Common myeloid progenitor, CD34-positive (primary cell): Measurements from ENCODE around the gene TYRP1.

Experiments
- CTCF ChIA-PET: fragments of 350-600 bp; sonication (Branson Sonifier 250); formaldehyde crosslinking; loops from one replicate; lab custom pipeline; 2021; ENCODE audit warnings: antibody characterized with exemption; lab: Charles Lee
- POLR2A ChIA-PET: fragments of 350-600 bp; sonication (Branson Sonifier 250); formaldehyde crosslinking; loops from one replicate; lab custom pipeline; 2021; ENCODE audit warnings: antibody characterized with exemption; lab: Charles Lee
- DNase-seq, 3 donors: peaks; one replicate each; pipeline versions ENCODE4 v3.0.0 to v3.0.0-alpha.2; 2013
- H3K27ac ChIP-seq, 2 experiments: 1 replicate in 1 of 2; 2 replicates in 1 of 2; pipeline ENCODE4 v1.7.0; 2013; ENCODE audit warnings: inconsistent platforms in 2 of 2, low read length in 2 of 2, mild to moderate bottlenecking in 2 of 2, low read depth in 1 of 2, moderate library complexity in 1 of 2; ENCODE audit not compliant: severe bottlenecking in 2 of 2, insufficient read depth in 1 of 2, poor library complexity in 1 of 2
- H3K27me3 ChIP-seq, 5 experiments: replicated peaks in 2 of 5; 1 replicate in 3 of 5; 2 replicates in 2 of 5; pipeline versions ENCODE4 v1.6.1 to v1.7.0; 2013; ENCODE audit warnings: low read length in 4 of 5, mild to moderate bottlenecking in 2 of 5, moderate library complexity in 2 of 5, inconsistent platforms in 1 of 5; ENCODE audit not compliant: insufficient read depth in 5 of 5, control insufficient read depth in 4 of 5
- H3K36me3 ChIP-seq, 4 experiments: 1 replicate in 2 of 4; 2 replicates in 2 of 4; pipeline versions ENCODE4 v1.6.1 to v1.7.0; 2013; ENCODE audit warnings: low read length in 3 of 4, control low read depth in 1 of 4, mild to moderate bottlenecking in 1 of 4; ENCODE audit not compliant: control insufficient read depth in 4 of 4, insufficient read depth in 4 of 4
- H3K4me1 ChIP-seq, 4 experiments: 1 replicate in 3 of 4; 2 replicates in 1 of 4; pipeline versions ENCODE4 v1.6.1 to v1.7.1; 2013; ENCODE audit warnings: low read length in 3 of 4, mild to moderate bottlenecking in 3 of 4, control low read depth in 1 of 4, inconsistent platforms in 1 of 4, moderate library complexity in 1 of 4; ENCODE audit not compliant: control insufficient read depth in 4 of 4, insufficient read depth in 4 of 4; ENCODE audit errors: control extremely low read depth in 1 of 4
- H3K4me3 ChIP-seq, 7 experiments: 1 replicate in 4 of 7; 2 replicates in 3 of 7; pipeline versions ENCODE4 v1.5.1 to v1.7.0; 2013; ENCODE audit warnings: mild to moderate bottlenecking in 7 of 7, low read length in 6 of 7, moderate library complexity in 6 of 7, inconsistent platforms in 2 of 7, low read depth in 2 of 7, control low read depth in 1 of 7; ENCODE audit not compliant: insufficient read depth in 4 of 7, control insufficient read depth in 1 of 7; ENCODE audit errors: extremely low read depth in 1 of 7
- H3K9me3 ChIP-seq, 5 experiments: 1 replicate in 4 of 5; 2 replicates in 1 of 5; pipeline versions ENCODE4 v1.6.1 to v1.7.1; 2013; ENCODE audit warnings: low read length in 4 of 5, mild to moderate bottlenecking in 2 of 5, inconsistent platforms in 1 of 5, low read depth in 1 of 5, moderate library complexity in 1 of 5; ENCODE audit not compliant: control insufficient read depth in 4 of 5, insufficient read depth in 2 of 5; ENCODE audit errors: control extremely low read depth in 1 of 5
- WGBS: methylation state at CpG from one replicate; pipeline ENCODE4 v1.1.5; 2013; ENCODE audit not compliant: insufficient coverage; 5-methylcytosine and 5-hydroxymethylcytosine counted together

TYRP1 gene

DNA sequence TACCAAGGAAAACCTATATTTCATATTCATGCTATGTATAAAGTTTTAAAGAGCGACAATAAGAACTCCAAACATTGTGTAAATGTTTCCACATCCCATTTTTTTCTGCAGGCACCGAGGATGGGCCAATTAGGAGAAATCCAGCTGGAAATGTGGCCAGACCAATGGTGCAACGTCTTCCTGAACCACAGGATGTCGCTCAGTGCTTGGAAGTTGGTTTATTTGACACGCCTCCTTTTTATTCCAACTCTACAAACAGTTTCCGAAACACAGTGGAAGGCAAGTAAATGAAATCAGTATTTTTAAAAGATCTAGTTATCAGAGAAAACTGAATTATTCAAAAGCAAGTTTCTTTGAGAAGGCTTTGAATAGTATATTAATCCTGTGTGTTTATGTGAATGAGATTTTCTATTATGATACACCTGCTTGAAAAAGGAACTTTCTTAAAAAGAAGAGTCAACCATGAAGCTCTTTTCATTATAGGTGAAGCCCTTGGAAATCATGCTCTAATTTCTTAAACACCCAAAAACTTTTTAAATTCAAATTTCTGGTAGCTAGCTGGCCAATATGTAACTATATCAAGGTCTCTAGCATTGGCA lies 9.1 kb downstream of the TYRP1 start:
- ChIA-PET POLR2A (no interaction called here), CTCF (no interaction called here)
- no peaks in the 10 kb centered on the region for H3K27me3 ChIP-seq
- DNase-seq = no peak
- H3K4me3 ChIP-seq = no peak overlapping the region
- no peaks in the 10 kb centered on the region for H3K36me3 ChIP-seq
- 88% methylated on average over 1 of the region's 6 CpGs for WGBS
- no peak overlapping the region for H3K27ac ChIP-seq
- no peaks in the 10 kb centered on the region for H3K9me3 ChIP-seq
- H3K4me1 ChIP-seq = peaks cover 3 to 19% (median 12%) of the 10 kb centered on the region in 4 experiments

DNA sequence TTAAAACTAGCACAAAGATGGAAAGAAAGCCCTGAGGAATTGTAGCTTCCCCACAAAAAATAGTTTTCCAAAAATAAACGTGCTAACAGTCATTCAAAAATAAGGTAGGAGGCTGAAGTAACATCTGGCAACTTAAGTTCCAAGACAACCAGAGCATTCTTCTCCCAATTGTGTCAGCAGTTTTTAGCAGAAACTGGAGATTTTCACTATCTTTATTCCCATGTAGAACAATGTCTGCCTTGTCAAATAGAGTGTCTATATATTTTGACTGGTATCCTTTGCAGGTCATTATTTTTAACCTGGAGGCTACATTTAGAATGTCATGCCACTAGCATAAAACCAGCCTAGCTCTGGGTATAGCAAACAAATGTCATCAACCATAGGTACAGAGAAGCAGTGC lies 10.8 kb downstream of the TYRP1 start:
- Histone ChIP-seq H3K9me3 (no peaks in the 10 kb centered on the region), H3K4me3 (no peak overlapping the region), H3K36me3 (no peaks in the 10 kb centered on the region), H3K27me3 (no peaks in the 10 kb centered on the region), H3K4me1 (peaks cover 0 to 2% (median under 1%) of the 10 kb centered on the region in 4 experiments), H3K27ac (no peak overlapping the region)
- CTCF ChIA-PET = no interaction called here
- POLR2A ChIA-PET = interaction anchor here (0.6 kb wide), 1 partner anchor 61 kb away, joined by 3 read pairs; no protein-coding TSS in a partner anchor
- no peak for DNase-seq
- WGBS = 89% methylated on average over 1 of the region's 1 CpG

DNA sequence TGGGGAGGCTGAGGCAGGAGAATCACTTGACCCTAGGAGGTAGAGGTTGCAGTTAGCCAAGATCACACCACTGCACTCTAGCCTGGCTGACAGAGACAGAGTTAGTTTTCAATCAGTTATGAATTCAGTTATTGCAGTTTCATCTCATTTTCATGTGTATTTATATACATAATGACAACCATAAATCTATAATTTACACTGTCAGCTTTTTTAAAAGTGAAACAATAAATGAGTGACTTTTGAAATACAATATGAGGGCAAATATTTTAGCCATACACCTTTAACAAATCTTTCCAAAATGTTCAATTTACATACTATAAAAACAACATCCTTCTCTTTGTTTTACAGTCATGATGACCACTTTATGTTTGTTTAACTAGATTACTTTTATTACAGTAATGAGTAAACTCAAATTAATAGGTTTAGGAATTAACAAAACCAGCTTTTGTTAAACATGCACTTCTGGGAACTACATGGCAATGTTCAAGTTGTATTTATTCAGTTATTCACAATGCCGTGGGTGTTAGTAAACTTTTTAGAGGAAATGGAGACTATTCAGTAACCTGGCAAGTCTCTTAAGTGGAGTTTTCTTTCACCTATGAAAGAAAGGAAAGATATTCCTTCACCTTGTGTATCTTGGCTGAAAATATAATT lies 12.7 kb downstream of the TYRP1 start:
- Histone ChIP-seq H3K36me3 (no peaks in the 10 kb centered on the region), H3K9me3 (no peaks in the 10 kb centered on the region), H3K27me3 (no peaks in the 10 kb centered on the region), H3K4me1 (no peaks in the 10 kb centered on the region), H3K27ac (no peak overlapping the region), H3K4me3 (no peak overlapping the region)
- no CpG with 5 or more reads among the region's 1 CpG for WGBS
- ChIA-PET CTCF (interaction anchor here (1.1 kb wide), 1 partner anchor 12 kb away, joined by 3 read pairs; no protein-coding TSS in a partner anchor), POLR2A (no interaction called here)
- no peak for DNase-seq

DNA sequence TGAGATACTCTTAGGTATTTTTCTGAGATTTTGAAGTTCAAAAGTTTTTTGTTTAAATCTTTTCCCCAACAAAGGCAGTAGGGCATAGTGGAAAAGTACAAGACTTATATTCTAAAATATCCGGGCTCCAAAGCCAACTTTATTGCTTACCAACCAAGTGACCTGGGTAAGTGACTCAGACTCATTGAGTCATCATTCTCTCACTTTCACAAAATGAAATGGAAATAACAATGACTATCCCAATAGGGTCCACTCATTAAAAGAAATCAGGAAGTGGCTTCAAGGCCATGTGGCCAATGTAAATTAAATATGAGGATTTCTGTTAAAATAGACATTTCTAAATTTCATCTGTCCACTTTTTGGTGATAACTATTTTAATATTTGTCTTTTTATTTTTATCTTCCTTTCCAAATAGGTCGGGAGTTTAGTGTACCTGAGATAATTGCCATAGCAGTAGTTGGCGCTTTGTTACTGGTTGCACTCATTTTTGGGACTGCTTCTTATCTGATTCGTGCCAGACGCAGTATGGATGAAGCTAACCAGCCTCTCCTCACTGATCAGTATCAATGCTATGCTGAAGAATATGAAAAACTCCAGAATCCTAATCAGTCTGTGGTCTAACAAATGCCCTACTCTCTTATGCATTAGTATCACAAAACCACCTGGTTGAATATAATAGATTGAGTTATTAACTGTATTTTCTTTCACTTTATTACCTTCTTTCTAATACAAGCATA lies 15.5 kb downstream of the TYRP1 start:
- H3K4me1 ChIP-seq = no peaks in the 10 kb centered on the region
- no peaks in the 10 kb centered on the region for H3K9me3 ChIP-seq
- DNase-seq = no peak
- H3K4me3 ChIP-seq = no peak overlapping the region
- POLR2A ChIA-PET = no interaction called here
- 96% methylated on average over 3 of the region's 5 CpGs for WGBS
- H3K27ac ChIP-seq = no peak overlapping the region
- CTCF ChIA-PET = no interaction called here
- H3K36me3 ChIP-seq = no peaks in the 10 kb centered on the region
- peaks cover 0 to 2% (median 0%) of the 10 kb centered on the region in 5 experiments for H3K27me3 ChIP-seq

DNA sequence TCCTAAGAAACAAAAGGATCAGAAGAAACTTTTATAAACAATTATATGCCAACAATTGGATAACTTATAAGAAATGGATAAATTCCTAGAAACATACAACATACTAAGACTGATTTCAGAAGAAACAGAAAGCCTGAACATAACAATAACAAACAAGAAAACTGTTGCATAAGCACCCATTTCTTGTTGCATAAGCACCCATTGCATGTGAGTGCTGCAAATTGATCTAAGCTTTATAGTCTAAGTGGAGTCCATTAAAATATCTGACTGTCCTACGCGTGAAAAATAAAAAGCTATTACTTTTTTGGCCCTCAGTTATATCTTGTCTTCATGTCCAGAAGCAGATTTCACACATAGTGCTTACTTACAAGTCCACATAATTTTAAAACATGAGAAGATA lies 19.3 kb downstream of the TYRP1 start:
- no peak overlapping the region for H3K4me3 ChIP-seq
- peaks cover 0 to 2% (median 0%) of the 10 kb centered on the region in 5 experiments for H3K27me3 ChIP-seq
- H3K4me1 ChIP-seq = no peaks in the 10 kb centered on the region
- CTCF ChIA-PET = interaction anchor here (0.8 to 1.8 kb wide), 2 partner anchors 9 to 106 kb away, joined by 3 to 4 read pairs; no protein-coding TSS in a partner anchor
- no peaks in the 10 kb centered on the region for H3K9me3 ChIP-seq
- POLR2A ChIA-PET = no interaction called here
- no peak for DNase-seq
- no peak overlapping the region for H3K27ac ChIP-seq
- WGBS = no CpG with 5 or more reads among the region's 2 CpGs
- no peaks in the 10 kb centered on the region for H3K36me3 ChIP-seq

GRCh38 chr9:12715268-12715667 lies 22.1 kb downstream of the TYRP1 start:
- no CpG with 5 or more reads among the region's 3 CpGs for WGBS

More at GRCh38 chr9:12715268-12715667, 22.1 kb downstream of the TYRP1 start:
- ChIA-PET POLR2A (no interaction called here), CTCF (no interaction called here)
- peaks cover 0 to 3% (median 0%) of the 10 kb centered on the region in 4 experiments for H3K4me1 ChIP-seq
- no peak for DNase-seq
- no peaks in the 10 kb centered on the region for H3K36me3 ChIP-seq
- no peak overlapping the region for H3K4me3 ChIP-seq
- no peak overlapping the region for H3K27ac ChIP-seq
- peaks cover 0 to 2% (median 0%) of the 10 kb centered on the region in 5 experiments for H3K27me3 ChIP-seq
- H3K9me3 ChIP-seq = no peaks in the 10 kb centered on the region
